HepG2 (cell line): ENCODE measurements around the gene CPB1. TPM values are rescaled to one million over a fixed set of nuclear protein-coding genes. Genes with fewer than 3 reads are reported as not detected.

ENCODE experiments used
- ATAC-seq: fragments of 200-7000 bp; cut with Tn5 transposase; 3 replicates; pipeline ENCODE4 v1.9.1; 2020; ENCODE audit warnings: mild to moderate bottlenecking, moderate library complexity
- BruUV-seq: library from RNA; stranded (reverse); fragments of 400-500 nt; replicated peaks from 2 replicates; lab custom pipeline; 2021; lab: Mats Ljungman, UMichigan
- CTCF ChIA-PET: fragments of 300-600 bp; formaldehyde crosslinking; extraction: SDS; loops from one replicate; lab custom pipeline; 2021; ENCODE audit warnings: low total read pairs, inconsistent platforms, low intra/inter-chr PET ratio; lab: Yijun Ruan, JAX
- POLR2A ChIA-PET: fragments of 350-600 bp; sonication (Branson Sonifier 250); formaldehyde crosslinking; loops from one replicate; lab custom pipeline; 2020; ENCODE audit warnings: antibody characterized with exemption, inconsistent platforms; lab: Yijun Ruan, JAX
- DNase-seq: peaks from one replicate; pipeline ENCODE4 v3.0.0-alpha.2; 2015; ENCODE audit warnings: low spot score
- FAIRE-seq: peaks from 3 replicates; lab custom pipeline; 2011; peaks lifted over from hg19 to GRCh38; lab: Jason Lieb, UNC
- H2AFZ ChIP-seq: one replicate; pipeline ENCODE4 v1.6.1; 2011; ENCODE audit warnings: low read length, inconsistent platforms
- H3K27ac ChIP-seq: fragments of 300-600 bp; 3 replicates; pipeline ENCODE4 v1.8.0; 2011; ENCODE audit warnings: mixed run types, mild to moderate bottlenecking, mixed read lengths, low read length, inconsistent platforms; ENCODE audit not compliant: insufficient read depth; ENCODE audit errors: extremely low read length
- H3K27me3 ChIP-seq, 2 experiments: fragments of 200-600 bp in 1 of 2; 2 replicates in 1 of 2; 3 replicates in 1 of 2; pipeline versions ENCODE4 v1.6.0 to v1.8.0; 2011; ENCODE audit warnings: low read length in 2 of 2, mild to moderate bottlenecking in 2 of 2, moderate library complexity in 2 of 2, inconsistent platforms in 1 of 2; ENCODE audit not compliant: insufficient read depth in 2 of 2, control insufficient read depth in 1 of 2
- H3K36me3 ChIP-seq, 2 experiments: fragments of 200-600 bp in 1 of 2; replicated peaks in 1 of 2; 2 replicates in 1 of 2; 3 replicates in 1 of 2; pipeline versions ENCODE4 v1.5.1 to v1.8.0; 2011; ENCODE audit warnings: low read length in 2 of 2, inconsistent platforms in 1 of 2; ENCODE audit not compliant: insufficient read depth in 2 of 2, control insufficient read depth in 1 of 2
- H3K4me1 ChIP-seq: 2 replicates; pipeline ENCODE4 v1.5.1; 2012; ENCODE audit warnings: low read length, inconsistent platforms; ENCODE audit not compliant: insufficient read depth
- H3K4me2 ChIP-seq: 2 replicates; pipeline ENCODE4 v1.6.0; 2011; ENCODE audit warnings: low read depth, low read length, inconsistent platforms
- H3K4me3 ChIP-seq, 3 experiments: fragments of 200-600 bp in 1 of 3; sonication (generic), shearing (Covaris generic) in 1 of 3; replicated peaks in 1 of 3; 2 replicates each; pipeline ENCODE4 v1.5.1; 2011 to 2016; ENCODE audit warnings: low read length in 3 of 3, inconsistent platforms in 2 of 3, low read depth in 2 of 3, mild to moderate bottlenecking in 2 of 3, control low read depth in 1 of 3, mixed read lengths in 1 of 3; ENCODE audit not compliant: insufficient read depth in 1 of 3
- H3K79me2 ChIP-seq: one replicate; pipeline ENCODE4 v1.6.1; 2011; ENCODE audit warnings: low read length, inconsistent platforms; ENCODE audit not compliant: insufficient read depth
- H3K9ac ChIP-seq: 2 replicates; pipeline ENCODE4 v1.6.0; 2011; ENCODE audit warnings: mild to moderate bottlenecking, low read depth, low read length, inconsistent platforms; ENCODE audit not compliant: insufficient read depth
- H3K9me3 ChIP-seq: 2 replicates; pipeline ENCODE4 v1.5.1; 2012; ENCODE audit warnings: mild to moderate bottlenecking, low read length
- H4K20me1 ChIP-seq: 2 replicates; pipeline ENCODE4 v1.6.0; 2011; ENCODE audit warnings: inconsistent platforms, mild to moderate bottlenecking, low read length, moderate library complexity; ENCODE audit not compliant: insufficient read depth
- ATF1 ChIP-seq: IDR thresholded peaks from 2 replicates; pipeline ENCODE4 v1.6.1; 2016; ENCODE audit warnings: mild to moderate bottlenecking, control low read depth
- CEBPG ChIP-seq: IDR thresholded peaks from 2 replicates; pipeline ENCODE4 v1.6.1; 2016
- FOXK2 ChIP-seq: fragments of 450-650 bp; IDR thresholded peaks from 2 replicates; pipeline ENCODE4 v1.6.1; 2016
- FOXP4 ChIP-seq: sonication (generic); formaldehyde crosslinking; IDR thresholded peaks from 2 replicates; pipeline ENCODE4 v1.4.0; 2020; ENCODE audit warnings: missing genetic modification reagents
- IRF2 ChIP-seq: IDR thresholded peaks from 2 replicates; pipeline ENCODE4 v1.6.1; 2018; ENCODE audit warnings: missing genetic modification reagents, missing compliant biosample characterization
- LRRFIP1 ChIP-seq: sonication (generic); formaldehyde crosslinking; conservative IDR thresholded peaks from 2 replicates; pipeline ENCODE4 v1.4.0; 2020; ENCODE audit warnings: missing genetic modification reagents
- MAFF ChIP-seq: IDR thresholded peaks from 2 replicates; pipeline ENCODE4 v1.6.1; 2011; ENCODE audit warnings: low read depth, low read length, improper control_type of control experiment
- PAX8 ChIP-seq: sonication (generic); formaldehyde crosslinking; IDR thresholded peaks from 2 replicates; pipeline ENCODE4 v1.8.0; 2022; ENCODE audit warnings: mild to moderate bottlenecking, missing genetic modification reagents, borderline replicate concordance
- RORA ChIP-seq: sonication (generic); formaldehyde crosslinking; IDR thresholded peaks from 2 replicates; pipeline ENCODE4 v1.5.0; 2020; ENCODE audit warnings: mild to moderate bottlenecking, missing genetic modification reagents, moderate library complexity
- USF2 ChIP-seq, 2 experiments: sonication (generic) in 1 of 2; formaldehyde crosslinking in 1 of 2; IDR thresholded peaks; 2 replicates each; pipeline versions ENCODE4 v1.5.1 to v1.6.1; 2011 to 2020; ENCODE audit warnings: borderline replicate concordance in 1 of 2, low read depth in 1 of 2, low read length in 1 of 2, mild to moderate bottlenecking in 1 of 2, missing genetic modification reagents in 1 of 2, moderate library complexity in 1 of 2
- ZBTB10 ChIP-seq: sonication (generic); formaldehyde crosslinking; IDR thresholded peaks from 2 replicates; pipeline ENCODE4 v1.4.0; 2020; ENCODE audit warnings: missing genetic modification reagents, borderline replicate concordance
- ZFP37 ChIP-seq: sonication (generic); formaldehyde crosslinking; IDR thresholded peaks from 2 replicates; pipeline ENCODE4 v1.4.0; 2020; ENCODE audit warnings: missing genetic modification reagents, borderline replicate concordance
- ZKSCAN1 ChIP-seq: fragments of 150-350 bp; IDR thresholded peaks from 2 replicates; pipeline ENCODE4 v1.6.1; 2014; ENCODE audit warnings: low read length
- ZKSCAN8 ChIP-seq: IDR thresholded peaks from 2 replicates; pipeline ENCODE4 v1.6.1; 2016; ENCODE audit warnings: borderline replicate concordance, missing genetic modification reagents, missing compliant biosample characterization
- ZNF615 ChIP-seq: sonication (generic); formaldehyde crosslinking; IDR thresholded peaks from 2 replicates; pipeline ENCODE4 v1.5.0; 2020; ENCODE audit warnings: mild to moderate bottlenecking, missing genetic modification reagents, borderline replicate concordance
- WGBS: methylation state at CpG from one replicate; pipeline ENCODE4 v1.1.6; 2017; ENCODE audit warnings: low lambda C conversion rate; 5-methylcytosine and 5-hydroxymethylcytosine counted together
- in situ Hi-C: cut with HindIII; loops from 2 replicates; pipeline ENCODE4 v1.10.0; 2017; ENCODE audit warnings: low pct_unique_long_range_greater_than_20kb; ENCODE audit not compliant: extremely low pct_ligation_motif_present
- intact Hi-C: fragments of 100-400 bp; cut with micrococcal nuclease; formaldehyde crosslinking; loops from one replicate; pipeline ENCODE4 v1.10.0; 2022; ENCODE audit not compliant: unreplicated experiment
- polyA plus RNA-seq, 8 experiments: library from polyadenylated mRNA; depleted of rRNA in 3 of 8; stranded (reverse) in 7 of 8; unstranded in 1 of 8; fragments of >200 nt; fragmentation: Illumina TruSeq in 4 of 8; extraction: Trizol in 4 of 8; gene quantifications; 2 replicates each; pipeline versions ENCODE4 v1.2.1 to v1.2.3, GENCODE V29; 2011 to 2016; ENCODE audit warnings: low read depth in 4 of 8, missing spikeins in 1 of 8, mixed read lengths in 1 of 8; ENCODE audit not compliant: insufficient read depth in 1 of 8
- total RNA-seq, 5 experiments: library from RNA; depleted of rRNA; stranded (reverse); fragments of >200 nt; fragmentation: Illumina TruSeq; extraction: Trizol; gene quantifications; 2 replicates each; pipeline ENCODE4 v1.2.3, GENCODE V29; 2016; ENCODE audit warnings: low read depth in 1 of 5

Gene CPB1
- total and polyA plus RNA-seq, 2 of the 13 experiments (the other 11 are each of a cell fraction or from before 2014, with no cell fraction given): not detected

- TF ChIP-seq LRRFIP1 (CRISPR knock-in tag) (no peak), ZBTB10 (no peak)
- TF ChIP-seq, all 625 proteins: peak for 0
Measured at GRCh38 chr3:148854061-148854460, 26.4 kb downstream of the CPB1 start (continued).

- in situ Hi-C loops: no loop called here
- no peaks in the 10 kb centered on the region for H3K36me3 ChIP-seq
- no peak overlapping the region for H3K4me3 ChIP-seq
- 40% methylated on average over 3 of the region's 3 CpGs for WGBS
- H3K9me3 ChIP-seq: no peaks in the 10 kb centered on the region
- H2AFZ ChIP-seq: no peak overlapping the region
- H3K4me2 ChIP-seq: no peak overlapping the region
- no peak for DNase-seq
- no peak overlapping the region for H3K9ac ChIP-seq
- H3K27me3 ChIP-seq: no peaks in the 10 kb centered on the region
- H3K79me2 ChIP-seq: no peaks in the 10 kb centered on the region
- no peaks in the 10 kb centered on the region for H3K4me1 ChIP-seq
- no TSS peak for BruUV-seq
- no peak overlapping the region for H3K27ac ChIP-seq
- CTCF ChIA-PET: no interaction called here
- POLR2A ChIA-PET: no interaction called here
- no peaks in the 10 kb centered on the region for H4K20me1 ChIP-seq
- no peak for ATAC-seq
- intact Hi-C loops: no loop called here
- no peak for FAIRE-seq
- TF ChIP-seq PAX8 (CRISPR knock-in tag) (no peak), FOXK2 (no peak), ZNF615 (CRISPR knock-in tag) (no peak), USF2 (IDR thresholded peaks at IDR 0.05; ENCODE audit: low read depth, low read length) (no peak), USF2 (CRISPR knock-in tag; IDR thresholded peaks at IDR 0.05; ENCODE audit: borderline replicate concordance) (no peak), CEBPG (no peak), ZKSCAN1 (no peak), RORA (CRISPR knock-in tag) (no peak), ZFP37 (no peak), ATF1 (CRISPR knock-in tag) (no peak), MAFF (no peak), FOXP4 (CRISPR knock-in tag) (no peak), IRF2 (CRISPR knock-in tag) (no peak), ZKSCAN8 (CRISPR knock-in tag) (no peak)
Measured at GRCh38 chr3:148856384-148856783, 28.8 kb downstream of the CPB1 start.
